NCI-H748 (cell line): ENCODE results near the gene OLIG2.

Experiments used
- DNase-seq: peaks from one replicate; lab custom pipeline; 2025; ENCODE audit not compliant: unreplicated experiment; lab: John Stamatoyannopoulos, UW

The OLIG2 gene

GRCh38 chr21:33032434-33033047 lies 6.8 kb downstream of the OLIG2 start:
- no peak for DNase-seq

GRCh38 chr21:33033094-33033951 lies 7.6 kb downstream of the OLIG2 start:
- no peak for DNase-seq

GRCh38 chr21:33033961-33034413 lies 8.3 kb downstream of the OLIG2 start:
- DNase-seq: no peak

- peak; percentile 72 for DNase-seq
These were observed 9.4 kb downstream of the OLIG2 start for GRCh38 chr21:33035147-33035546.

- no peak for DNase-seq
These were observed 10.9 kb downstream of the OLIG2 start for GRCh38 chr21:33036430-33037162.

- DNase-seq: no peak
These were observed 11.8 kb downstream of the OLIG2 start for GRCh38 chr21:33037501-33037900.

- no peak for DNase-seq
These were observed 13.8 kb downstream of the OLIG2 start for GRCh38 chr21:33039536-33039935.

DNA sequence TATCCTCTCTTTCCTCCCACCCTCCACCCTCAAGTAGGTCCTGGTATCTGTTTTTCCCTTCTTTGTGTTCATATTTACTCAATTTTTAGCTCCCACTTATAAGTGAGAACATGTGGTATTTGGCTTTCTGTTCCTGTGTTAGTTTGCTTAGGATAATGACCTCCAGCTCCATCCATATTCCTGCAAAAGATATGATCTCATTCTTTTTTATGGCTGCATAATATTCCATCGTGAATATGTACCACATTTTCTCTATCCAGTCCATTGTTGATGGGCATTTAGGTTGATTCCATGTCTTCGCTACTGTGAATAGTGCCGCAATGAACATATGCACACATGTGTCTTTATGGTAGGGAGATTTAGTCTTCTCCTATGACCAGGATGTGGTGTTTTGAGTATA lies 14.5 kb downstream of the OLIG2 start:
- DNase-seq: no peak

GRCh38 chr21:33041981-33042380 lies 16.2 kb downstream of the OLIG2 start:
- DNase-seq: no peak

GRCh38 chr21:33042812-33043211 lies 17.1 kb downstream of the OLIG2 start:
- DNase-seq: no peak

DNA sequence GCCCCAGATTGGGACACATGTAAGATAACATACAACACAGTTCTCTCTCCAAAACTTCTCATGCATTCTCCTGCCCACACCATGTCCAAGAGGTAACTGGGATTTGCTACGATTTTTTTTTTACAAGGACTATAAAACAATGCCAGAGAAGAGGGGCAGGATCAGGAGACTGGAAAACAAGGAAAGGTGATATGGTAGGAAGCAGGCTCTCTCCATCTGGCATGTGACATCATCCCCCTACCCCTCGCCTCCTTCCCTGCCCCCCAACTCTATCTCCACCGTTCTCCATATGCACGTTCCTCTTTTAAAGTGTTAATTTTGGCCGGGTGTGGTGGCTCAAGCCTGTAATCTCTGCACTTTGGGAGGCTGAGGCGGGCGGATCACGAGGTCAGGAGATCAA lies 20.7 kb downstream of the OLIG2 start:
- DNase-seq: no peak

GRCh38 chr21:33047231-33047630 lies 21.5 kb downstream of the OLIG2 start:
- no peak for DNase-seq

DNA sequence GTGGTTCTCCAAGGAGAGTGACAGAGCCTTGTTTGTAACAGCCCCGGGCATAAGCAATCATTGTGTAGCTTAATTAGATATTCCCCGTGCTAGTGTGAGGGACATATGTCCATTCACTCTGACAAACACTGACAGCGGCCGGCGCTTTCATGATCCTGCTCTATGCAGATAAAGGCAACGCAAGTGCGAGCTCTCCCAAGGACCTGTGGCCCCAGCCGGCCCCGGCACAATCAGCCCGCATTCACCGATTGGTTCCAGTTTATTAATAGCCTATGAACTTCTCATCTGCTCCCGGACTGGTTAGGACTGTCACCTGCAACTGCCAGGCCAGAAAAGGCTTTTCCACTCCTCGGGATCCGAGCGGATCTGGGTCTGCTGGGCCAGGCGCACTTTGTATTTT lies 26.2 kb downstream of the OLIG2 start:
- no peak for DNase-seq

- DNase-seq: no peak
These were observed 28.2 kb downstream of the OLIG2 start for GRCh38 chr21:33053951-33054350.

DNA sequence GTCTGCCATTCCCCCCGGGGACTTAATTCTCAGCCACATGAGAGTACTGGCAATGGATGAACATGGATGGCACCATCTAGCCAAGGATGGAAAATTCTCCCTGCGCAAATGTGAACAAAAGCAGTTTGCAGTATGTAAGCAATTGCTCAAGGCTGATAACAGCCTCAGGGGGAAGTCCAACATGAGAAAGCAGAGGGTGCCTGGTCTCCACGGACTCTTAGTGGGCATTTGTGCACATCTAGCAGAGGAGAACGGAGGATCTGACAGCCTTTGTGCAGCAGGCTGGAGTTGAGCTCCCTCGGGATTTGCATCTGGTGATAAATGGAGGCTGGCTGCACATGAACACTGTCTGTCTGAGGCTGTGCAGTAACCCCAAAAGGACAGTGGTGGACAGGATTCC lies 30.3 kb downstream of the OLIG2 start:
- no peak for DNase-seq

- no peak for DNase-seq
These were observed 31.7 kb downstream of the OLIG2 start for GRCh38 chr21:33057385-33057940.

- peak; percentile 27 for DNase-seq
These were observed 32.8 kb downstream of the OLIG2 start for GRCh38 chr21:33058527-33058926.

DNA sequence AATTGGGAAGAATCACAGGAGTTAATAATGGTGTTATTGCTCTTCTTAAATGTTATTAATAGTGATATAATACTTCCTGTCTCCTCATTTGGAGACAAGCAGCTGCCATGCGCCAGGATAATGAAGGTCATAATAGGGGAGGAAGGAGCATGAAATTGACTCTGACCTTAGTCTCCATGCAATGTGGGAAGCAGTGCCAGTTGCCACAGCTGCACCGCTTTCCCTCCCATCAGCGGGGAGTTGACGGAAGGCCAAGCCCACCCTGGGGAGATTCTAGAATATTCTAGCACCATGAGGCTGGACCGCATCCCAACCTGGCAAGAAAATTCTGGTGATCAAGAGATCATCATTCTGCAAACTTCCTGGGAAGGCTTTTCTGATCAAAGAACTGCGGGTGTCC lies 33.2 kb downstream of the OLIG2 start:
- peak; percentile 27 for DNase-seq

GRCh38 chr21:33059380-33059841 lies 33.7 kb downstream of the OLIG2 start:
- DNase-seq: no peak

DNA sequence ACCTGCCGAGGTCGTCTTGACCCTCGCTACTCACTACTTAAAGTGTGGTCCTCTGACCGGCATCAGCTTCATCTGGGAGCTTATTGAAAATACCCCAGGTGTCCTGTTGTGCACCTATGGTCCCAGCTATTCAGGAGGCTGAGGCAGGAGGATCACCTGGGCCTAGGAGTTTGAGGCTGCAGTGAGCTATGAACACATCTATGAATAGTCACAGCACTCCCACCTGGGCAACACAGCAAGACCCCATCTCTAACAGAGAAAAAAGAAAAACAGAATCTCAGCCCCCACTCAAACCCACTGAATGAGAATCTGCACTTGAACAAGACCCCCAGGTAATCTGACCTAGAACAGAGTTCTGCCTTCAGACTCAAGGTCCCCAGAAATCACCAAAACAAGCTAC lies 35.5 kb downstream of the OLIG2 start:
- DNase-seq: no peak

GRCh38 chr21:33063375-33063883 lies 37.7 kb downstream of the OLIG2 start:
- no peak for DNase-seq
